GM18498 (cell line): Measurements from ENCODE around the gene EEIG2.
"Not testable (repeated sequence)": the region's sequence is repeated elsewhere in the genome, so short reads cannot be mapped to it uniquely, and the experiment has no call there.

Source experiments
- ATAC-seq: cut with Tn5 transposase; IDR thresholded peaks from one replicate; pipeline ENCODE4 v1.9.1; 2021; ENCODE audit warnings: mild to moderate bottlenecking, moderate library complexity; ENCODE audit not compliant: unreplicated experiment

EEIG2 gene

DNA sequence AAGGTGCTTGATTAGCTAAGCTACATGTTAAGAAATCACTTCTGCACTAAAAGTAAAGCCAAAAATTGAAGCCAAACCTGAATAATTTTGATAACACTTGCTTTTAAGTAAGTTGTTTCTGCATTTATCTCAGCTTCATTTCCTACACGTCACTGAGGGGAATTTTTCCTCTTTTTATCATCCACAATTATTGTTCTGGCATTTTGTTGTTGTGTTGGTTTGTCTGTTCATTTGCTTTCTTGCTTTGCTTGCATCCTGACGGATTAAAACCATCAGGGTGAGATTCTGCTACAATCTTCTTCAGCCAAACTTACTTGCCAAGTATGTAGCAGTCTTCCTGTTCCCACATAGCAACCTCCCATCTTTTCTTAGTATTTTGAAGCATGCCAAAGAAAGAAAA lies 18.0 kb upstream of the EEIG2 start:
- no peak for ATAC-seq

DNA sequence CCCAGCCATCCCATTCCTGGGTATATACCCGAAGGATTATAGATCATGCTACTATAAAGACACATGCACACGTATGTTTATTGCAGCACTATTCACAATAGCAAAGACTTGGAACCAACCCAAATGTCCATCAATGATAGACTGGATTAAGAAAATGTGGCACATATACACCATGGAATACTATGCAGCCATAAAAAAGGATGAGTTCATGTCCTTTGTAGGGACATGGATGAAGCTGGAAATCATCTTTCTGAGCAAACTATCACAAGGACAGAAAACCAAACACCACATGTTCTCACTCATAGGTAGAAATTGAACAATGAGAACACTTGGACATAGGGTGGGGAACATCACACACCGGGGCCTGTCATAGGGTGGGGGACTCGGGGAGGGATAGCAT lies 12.4 kb upstream of the EEIG2 start:
- not testable (repeated sequence) for ATAC-seq

DNA sequence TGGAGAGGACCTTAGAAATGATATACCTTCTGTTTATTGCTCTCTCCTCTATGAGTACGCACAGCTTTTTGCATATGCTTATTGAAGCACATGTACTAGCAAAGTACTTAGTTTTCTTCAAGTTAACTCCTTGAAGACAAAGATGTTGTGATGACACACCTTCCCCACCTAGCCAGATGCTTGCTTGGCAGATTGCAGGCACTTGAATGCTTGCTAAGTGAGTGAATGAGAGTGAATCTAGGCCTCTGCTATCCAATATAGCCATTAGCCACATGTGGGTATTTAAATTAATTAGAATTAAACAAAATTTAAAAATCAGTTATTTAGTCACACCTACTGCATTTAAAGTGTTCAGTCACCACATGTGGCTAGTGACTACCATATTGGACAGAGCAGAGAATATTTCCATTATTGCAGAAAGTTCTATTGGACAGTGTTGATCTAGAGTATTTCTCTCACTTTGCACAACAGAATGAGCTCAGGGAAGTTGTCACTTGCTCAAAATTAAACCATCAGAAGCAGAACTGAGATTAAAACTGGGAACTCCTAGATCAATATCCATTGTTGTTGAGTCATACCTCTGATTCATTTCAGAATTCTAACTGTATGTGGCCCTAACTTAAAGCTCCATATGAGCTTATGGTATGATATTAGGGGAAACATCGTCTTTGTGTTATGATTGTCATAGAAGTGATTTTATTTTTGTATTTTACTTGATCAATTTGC lies 8.6 kb upstream of the EEIG2 start:
- peak; percentile 92 for ATAC-seq

DNA sequence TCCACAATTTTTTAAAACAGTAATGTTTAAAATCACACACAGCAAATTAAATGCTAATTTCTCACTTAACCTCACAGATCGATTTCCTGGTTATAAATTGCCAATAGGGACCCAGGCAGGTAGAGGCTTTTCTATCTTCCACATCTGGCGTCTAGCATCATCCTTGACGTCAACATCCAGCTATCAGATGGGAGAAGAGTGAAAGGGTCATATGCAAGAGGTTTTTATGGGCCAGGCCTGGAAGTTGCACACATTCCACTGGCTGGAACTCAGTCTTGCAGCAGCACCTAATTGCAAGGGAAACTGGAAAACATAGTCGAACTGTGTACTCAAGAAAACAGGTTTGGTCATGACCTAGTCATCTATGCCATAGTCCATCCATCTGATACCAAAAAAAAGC lies 6.0 kb upstream of the EEIG2 start:
- no peak for ATAC-seq

DNA sequence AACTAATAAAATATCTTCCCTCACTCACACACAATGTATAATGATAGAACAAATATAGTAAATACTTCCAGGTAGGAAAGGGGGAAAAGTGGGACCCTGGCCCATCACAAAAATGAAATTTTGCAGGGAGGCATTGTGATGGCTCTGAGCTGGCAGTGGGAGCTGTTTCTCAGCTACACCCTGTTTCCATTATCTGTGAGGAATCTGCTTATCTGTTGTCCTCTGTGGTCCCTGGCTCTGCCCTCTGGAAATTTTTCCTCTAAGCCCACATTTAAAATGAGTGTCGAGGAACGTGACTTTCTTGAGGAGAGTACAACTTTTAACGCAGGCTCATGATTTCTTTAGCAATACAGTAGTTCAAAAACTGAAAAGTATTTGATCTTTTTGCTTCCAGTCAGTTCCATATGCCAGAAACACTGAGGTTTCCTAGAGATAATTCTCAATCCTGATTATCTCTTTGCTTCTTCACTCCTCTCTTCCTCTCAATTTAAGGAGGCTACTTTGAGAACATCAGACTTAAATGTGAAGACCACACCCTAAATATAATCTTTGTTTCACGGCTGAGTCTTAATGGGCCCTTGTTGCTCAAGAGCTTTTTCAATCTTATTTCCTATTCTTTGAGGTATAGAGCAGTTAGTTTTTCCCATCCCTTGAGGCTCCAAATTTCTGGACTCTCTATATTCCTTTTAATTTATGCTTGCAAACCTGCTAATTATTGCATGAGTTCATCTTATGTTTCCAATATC lies 5.0 kb upstream of the EEIG2 start:
- no peak for ATAC-seq

DNA sequence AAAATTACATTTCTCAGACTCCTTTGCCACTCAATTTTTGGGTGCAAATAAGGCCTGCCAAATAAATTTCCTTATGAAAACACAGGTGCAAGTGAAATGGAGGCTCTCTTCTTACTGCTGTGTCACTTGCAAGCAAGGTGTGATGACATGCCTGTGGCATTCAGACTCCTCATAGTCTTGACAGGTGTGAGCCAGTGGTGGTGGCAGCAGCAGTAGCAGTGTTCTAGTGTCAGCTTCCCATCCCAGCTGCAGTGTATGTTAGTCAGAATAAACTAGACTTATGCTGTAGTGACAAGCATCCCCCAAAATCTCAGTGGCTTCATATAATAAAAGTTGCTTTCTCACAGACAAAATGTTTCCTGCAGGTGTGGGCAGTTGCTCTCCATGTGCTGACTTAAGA lies 3.8 kb upstream of the EEIG2 start:
- no peak for ATAC-seq

DNA sequence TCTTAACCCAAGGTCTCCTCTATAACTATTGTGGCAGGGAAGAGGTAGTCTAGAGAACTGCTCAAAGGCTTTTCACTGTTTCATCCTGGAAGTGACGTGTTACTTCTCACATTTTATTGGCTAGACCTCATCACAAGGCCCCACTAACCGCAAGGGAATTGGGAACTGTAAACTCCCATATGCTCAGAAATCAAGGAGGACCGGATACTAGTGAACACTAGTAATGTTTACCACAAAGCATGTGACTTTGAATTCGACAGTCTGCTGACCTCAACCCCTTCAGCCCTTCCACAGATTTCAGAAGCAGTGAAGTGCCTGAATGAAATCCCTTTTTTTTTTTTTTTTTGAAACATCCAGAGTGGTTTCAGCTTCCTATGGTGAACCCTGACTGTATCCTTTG lies 3.4 kb upstream of the EEIG2 start:
- no peak for ATAC-seq

DNA sequence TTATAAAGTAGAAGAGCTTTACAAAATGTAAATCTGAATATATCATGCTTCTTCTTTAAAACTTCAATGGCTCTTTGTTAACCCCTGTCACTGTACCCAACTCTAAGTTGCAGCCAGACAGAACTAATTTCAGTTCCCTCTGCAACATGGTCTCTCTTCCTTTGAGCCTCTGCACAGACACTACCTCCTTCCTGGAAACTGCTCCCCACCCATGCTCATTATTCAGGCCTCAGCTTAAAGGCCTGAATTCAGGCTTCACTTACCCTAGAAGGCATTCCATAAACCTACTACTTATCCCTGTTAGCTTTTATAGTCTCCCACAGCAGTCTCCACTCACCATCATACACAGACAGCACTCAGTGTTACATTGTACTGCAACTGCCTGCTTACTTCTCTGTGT lies 2.6 kb upstream of the EEIG2 start:
- ATAC-seq, result peak; percentile 25

DNA sequence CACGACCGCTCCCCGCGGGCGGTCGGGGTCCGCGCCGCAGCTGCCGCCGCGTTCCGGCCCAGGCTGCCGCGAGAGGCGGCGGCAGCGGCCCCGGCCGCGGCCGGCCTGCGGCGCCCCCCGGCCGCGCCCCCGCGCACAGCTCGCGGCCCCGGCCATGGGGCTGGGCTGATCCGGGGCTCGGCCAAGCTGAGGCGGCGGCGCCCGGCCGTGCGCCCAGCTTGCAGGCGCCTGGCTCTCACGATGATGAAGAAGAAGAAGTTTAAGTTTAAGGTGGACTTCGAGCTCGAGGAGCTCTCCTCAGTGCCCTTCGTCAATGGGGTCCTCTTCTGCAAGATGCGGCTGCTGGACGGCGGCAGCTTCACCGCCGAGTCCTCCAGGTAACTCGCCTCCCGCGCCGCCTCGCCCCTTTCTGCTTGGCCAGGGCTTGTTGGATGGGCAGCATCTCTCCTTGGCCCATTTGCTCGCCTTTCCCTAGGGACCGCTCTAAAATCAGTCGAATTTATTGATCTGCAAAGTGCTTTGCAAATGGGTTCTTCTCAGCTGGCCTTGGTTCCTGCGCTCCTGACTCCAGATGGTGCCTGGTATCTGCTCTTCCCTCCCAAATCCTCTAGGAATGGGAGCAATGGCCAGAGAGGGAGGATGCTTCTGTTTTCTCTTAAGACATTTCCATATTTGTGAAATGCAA lies 431 bp downstream of the EEIG2 start:
- ATAC-seq, result peak; percentile 52

DNA sequence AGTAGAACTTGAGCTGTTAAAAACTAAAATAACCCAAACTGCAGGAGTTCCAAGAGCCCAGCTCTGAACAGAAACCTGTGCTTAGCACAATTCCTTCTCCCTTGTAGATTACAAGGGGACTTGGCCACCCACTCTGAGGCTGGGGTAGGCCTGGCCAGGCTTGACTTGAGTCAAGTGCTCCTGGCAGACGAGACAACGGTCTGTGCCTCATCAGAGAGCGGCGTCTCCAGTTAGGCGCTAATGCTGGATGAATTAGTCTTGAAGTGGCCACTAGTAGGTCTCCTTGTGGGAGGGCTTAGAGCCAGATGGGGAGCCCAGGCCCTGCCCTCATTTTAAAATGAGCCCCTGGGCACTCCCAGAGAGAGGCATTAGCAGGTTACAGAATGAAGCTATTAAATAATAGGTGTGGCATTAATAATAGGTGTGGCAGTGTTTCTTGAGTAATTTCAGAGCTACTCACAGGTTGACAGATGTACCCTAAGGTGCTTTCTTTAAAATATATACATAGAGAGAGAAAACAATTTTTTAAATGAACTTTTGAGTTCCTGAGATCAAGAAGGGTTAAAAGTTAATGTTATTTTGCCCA lies 1.1 kb downstream of the EEIG2 start:
- ATAC-seq, result peak; percentile 28

DNA sequence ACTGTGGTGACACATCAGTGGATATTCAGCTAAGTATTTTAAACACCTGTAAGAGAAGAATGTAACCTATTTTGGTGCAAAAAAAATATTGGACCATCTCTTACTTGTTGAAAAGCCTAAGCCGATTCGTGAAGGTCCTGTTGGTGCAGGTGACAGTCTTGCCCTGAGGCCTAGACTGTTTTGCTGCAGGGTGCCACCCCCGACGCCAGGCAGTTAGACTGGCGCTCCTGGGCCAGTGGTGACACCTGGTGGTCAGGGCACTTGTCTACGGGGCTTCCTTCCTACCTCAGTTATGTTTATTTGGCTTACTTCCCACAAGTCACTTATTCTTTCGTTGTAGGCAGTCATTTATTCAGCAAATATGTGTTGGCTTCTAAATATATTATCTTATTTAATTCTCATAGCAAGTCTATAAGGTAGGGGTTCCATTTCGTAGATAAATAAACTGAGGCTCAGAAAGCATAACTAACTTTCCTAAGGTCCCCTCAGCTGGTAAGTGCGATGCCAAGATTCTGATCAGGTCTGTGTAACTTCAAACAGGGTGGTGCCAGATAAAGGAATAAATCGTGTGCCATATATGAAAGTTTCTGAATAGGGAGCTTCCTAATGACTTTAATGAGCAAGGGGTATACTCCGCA lies 1.9 kb downstream of the EEIG2 start:
- ATAC-seq, result peak; percentile 38

DNA sequence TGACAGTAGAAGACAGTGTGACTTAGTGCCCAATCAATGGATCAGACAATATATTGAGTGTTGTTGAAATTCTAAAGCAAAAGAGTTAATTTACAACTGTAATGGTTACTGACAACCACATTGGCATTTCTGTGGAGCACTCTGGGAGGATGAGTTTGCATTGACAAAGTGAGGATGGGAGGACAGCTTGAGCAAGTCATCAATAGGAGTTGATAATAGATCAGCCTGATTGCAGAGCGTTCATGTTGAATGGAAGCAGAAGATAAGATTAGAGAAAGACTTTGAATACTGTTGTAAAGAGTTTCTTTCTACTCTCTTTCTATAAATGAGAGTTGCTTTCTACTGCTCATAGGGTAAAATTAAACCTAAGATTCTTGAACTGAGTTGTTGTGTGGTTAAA lies 3.9 kb downstream of the EEIG2 start:
- ATAC-seq, result no peak

DNA sequence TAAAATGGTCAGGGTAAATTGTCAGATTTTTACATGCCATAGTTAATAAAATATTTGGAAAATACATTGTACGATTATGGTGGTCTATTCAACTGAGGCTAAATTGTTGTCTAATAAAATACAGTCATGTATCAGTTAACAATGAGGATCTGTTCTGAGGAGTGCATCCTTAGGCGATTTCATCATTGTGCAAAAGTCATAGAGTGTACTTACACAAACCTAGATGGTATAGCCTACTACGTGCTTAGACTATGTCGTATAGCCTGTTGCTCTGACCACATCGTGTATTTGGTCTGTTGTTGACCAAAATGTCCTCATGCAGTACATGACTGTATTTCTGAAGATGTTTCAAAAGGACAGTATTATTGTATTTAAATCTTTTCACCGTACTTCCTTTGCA lies 5.2 kb downstream of the EEIG2 start:
- ATAC-seq, result no peak

DNA sequence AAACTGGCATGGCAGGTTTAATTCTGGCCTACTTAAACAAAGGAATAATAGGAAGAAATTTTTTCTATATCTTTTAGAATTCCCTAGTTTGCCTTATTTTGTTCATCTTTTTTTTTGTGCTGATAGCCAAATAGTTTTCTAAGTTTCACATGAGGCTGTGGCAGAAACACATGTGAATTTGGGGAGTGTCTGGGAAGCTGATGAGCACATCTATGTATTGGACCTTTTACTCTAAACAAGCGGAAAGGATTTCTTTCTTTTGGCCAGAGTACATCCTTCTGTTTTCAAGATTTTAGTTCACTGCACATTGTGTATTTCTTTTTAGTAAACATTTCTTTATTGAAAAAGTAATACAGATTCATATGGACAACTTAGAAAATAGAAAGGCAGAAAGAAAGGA lies 5.6 kb downstream of the EEIG2 start:
- no peak for ATAC-seq

DNA sequence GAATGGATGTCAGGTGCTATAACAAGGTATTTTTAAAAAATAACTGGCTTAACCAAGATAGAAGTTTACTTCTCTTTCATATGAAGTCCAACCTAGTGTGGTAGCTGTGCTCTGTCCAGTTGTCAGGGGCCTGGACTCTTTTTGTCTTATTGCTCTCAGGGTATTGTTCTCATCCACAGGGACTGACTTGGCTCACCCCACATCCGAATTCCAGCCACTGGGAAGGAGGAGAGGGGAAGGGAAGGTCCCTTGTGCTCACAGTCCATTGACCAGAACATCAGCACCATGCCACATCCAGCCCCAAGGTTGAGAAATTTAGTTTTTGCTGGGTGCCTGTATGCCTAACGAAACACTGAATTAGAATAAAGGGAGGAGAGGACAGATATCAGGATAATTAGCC lies 8.7 kb downstream of the EEIG2 start:
- no peak for ATAC-seq

DNA sequence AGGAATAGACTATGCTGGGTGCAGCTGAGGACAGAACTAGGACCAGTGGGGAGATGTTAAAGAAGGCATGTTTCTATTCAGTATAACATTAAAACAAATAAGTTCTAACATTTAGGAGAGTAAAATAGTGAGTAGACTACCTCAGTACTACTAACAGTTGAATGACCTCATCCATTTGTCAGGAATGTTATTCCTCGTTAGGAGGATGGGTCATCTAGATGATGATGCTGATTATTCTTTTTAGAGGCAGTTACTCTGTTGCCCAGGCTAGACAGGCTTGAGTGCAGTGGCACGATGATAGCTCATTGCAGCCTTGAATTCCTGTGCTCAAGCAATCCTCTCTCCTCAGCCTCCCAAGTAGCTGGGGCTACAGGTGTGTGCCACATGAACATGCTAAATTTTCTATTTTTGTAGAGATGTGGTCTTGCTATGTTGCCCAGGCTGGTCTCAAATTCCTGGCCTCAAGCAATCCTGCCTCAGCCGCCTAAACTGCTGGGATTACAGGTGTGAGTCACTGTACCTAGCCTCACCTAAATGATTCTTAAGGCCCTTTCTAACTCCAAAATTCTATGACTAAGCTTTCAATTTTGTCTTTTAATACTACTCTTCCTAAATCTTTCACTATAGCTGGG lies 9.3 kb downstream of the EEIG2 start:
- no peak for ATAC-seq

DNA sequence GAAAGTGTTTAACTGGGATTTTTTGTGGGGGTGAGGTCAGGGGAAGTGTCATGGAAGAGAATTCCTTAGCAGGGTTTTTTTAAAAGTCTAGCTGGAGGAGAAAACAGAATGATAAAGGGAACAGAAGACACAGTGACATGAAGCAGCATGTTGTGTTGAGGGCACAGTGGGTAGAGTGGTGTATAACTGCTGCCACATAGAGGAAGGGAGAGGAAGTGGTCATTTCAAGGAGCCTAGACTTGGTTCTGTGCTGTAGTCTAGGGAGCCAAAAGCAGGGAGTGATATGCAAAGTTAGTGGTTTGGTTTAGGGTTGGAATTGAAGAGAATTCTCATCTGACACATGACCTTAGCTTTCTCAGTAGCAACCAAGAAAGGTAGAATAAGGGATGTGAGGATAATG lies 10.2 kb downstream of the EEIG2 start:
- ATAC-seq, result peak; percentile 100

DNA sequence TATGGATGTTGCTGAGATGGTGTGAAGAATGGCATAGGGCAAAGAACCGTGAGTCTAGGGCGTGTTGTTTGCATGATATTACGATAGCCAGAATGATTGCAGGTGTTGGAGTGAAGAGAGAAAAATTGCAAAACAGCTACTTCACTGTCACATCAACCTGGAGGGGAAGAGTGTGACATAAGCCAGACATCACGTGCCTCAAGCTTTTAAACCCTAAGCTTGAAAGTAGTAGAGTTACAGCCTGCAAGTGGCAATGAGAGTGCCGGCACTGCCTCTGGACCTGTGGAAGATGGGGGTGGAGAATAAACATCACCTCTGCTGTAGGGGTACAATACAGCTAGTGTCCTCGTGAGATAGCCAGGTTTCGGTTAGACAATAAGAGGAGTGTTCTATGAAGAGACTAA lies 11.1 kb downstream of the EEIG2 start:
- ATAC-seq, result no peak

DNA sequence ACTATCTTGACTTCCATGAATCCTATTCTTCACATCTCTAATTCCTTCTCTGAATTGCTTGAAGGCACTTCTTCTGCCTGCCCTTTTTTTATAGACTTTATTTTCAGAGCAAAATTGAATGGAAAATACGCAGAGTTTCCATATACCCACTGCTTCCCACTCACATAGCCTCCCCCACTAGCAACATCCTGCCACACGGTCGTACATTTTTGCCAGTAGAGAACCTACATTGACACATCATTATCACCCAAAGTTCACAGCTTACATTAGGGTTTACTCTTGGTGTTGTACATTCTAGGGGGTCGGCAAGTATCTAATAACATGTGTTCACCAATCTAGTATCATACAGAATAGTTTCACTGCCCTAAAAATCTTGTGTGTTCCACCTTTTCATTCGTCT lies 12.3 kb downstream of the EEIG2 start:
- no peak for ATAC-seq

DNA sequence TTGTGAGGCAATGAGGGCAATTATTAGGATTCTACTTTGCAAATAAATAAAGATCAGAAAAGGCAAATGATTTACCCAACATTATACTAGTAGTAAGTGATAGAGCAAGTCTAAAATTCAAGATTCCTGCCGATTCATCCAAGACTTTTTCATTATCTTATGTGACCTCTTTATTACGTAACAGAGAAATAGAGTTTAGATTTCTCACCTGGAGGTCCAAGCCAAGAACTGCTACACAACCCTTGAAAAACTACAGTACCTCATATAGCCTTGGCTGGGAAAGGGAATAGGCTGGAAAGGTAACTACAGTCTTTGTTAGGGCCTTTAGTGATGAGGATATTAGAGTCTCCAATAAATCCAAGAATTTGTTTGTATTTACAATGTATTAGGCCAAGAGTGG lies 13.3 kb downstream of the EEIG2 start:
- ATAC-seq, result no peak

DNA sequence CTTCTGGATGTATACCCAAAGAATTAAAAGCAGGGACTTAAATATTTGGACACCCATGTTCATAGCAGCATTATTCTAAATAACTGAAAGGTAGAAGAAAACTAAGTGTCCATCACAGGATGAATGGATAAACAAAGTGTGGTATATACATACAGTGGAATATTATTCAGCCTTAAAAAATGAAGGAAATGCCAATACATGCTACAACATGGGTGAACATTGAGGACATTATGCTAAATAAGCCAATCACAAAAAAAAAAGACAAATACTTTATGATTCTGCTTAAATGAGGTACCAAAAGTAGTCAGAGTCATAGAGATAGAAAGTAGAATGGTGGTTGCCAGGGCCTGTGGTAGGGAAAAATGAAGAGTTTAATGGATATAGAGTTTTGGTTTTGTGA lies 14.1 kb downstream of the EEIG2 start:
- no peak for ATAC-seq
